ENCODE results near the gene ADAMTS9. TPM values are rescaled to one million over a fixed set of nuclear protein-coding genes. Genes with fewer than 3 reads are reported as not detected.

Gene ADAMTS9
- total RNA-seq, 1 donor from 2014 or later, result 58.3 TPM

GRCh38 chr3:64539451-64540196 lies 148.2 kb downstream of the ADAMTS9 start:
- peak; percentile 13 for DNase-seq (ENCODE audit: low read depth, low spot score)

DNA sequence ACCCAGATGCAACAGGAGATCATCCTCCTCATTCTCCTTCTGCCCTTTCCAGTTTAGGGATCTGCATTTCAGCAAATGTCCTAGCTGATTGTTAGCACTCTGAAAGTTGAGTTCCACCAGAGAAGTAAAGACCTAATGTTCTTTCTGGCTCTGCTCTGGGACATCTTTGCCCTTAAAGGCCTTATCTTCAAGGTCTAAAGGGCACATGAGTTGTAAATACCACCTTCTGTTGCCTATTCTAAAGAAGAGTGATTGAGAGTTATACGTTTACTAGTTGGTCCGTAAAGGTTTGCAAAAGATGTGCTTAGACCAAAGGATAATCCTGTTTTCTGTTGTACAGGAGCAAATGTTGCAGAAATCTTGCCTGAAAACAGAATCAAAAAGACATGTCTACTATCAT lies 151.6 kb downstream of the ADAMTS9 start:
- DNase-seq (ENCODE audit: low read depth, low spot score), result no peak

- peak; percentile 56 for DNase-seq (ENCODE audit: low read depth, low spot score)
These were observed 154.0 kb downstream of the ADAMTS9 start for GRCh38 chr3:64533617-64534317.

GRCh38 chr3:64530434-64531049 lies 157.3 kb downstream of the ADAMTS9 start:
- DNase-seq (ENCODE audit: low read depth, low spot score), result no peak

- no peak for DNase-seq (ENCODE audit: low read depth, low spot score)
These were observed 164.5 kb downstream of the ADAMTS9 start for GRCh38 chr3:64523324-64523723.

DNA sequence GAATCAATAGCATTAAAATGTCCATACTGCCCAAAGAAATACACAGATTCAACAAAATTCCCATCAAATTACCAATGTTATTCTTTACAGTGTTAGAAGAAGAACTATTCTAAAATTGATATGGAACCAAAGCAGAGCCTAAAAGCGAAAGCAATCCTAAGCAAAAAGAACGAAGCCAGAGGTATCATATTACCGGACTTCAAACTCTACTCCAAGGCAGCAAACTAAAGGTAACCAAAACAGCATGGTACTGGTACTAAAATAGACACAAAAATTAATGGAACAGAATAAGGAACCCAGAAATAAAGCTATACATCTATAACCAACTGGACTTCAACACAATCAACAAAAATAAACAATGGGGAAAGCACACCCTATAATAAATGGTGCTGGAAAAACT lies 167.5 kb downstream of the ADAMTS9 start:
- no peak for DNase-seq (ENCODE audit: low read depth, low spot score)

GRCh38 chr3:64518950-64519349 lies 168.8 kb downstream of the ADAMTS9 start:
- no peak for DNase-seq (ENCODE audit: low read depth, low spot score)

GRCh38 chr3:64518496-64518895 lies 169.3 kb downstream of the ADAMTS9 start:
- DNase-seq (ENCODE audit: low read depth, low spot score), result no peak

- no peak for DNase-seq (ENCODE audit: low read depth, low spot score)
These were observed 172.9 kb downstream of the ADAMTS9 start for GRCh38 chr3:64514889-64515288.

DNA sequence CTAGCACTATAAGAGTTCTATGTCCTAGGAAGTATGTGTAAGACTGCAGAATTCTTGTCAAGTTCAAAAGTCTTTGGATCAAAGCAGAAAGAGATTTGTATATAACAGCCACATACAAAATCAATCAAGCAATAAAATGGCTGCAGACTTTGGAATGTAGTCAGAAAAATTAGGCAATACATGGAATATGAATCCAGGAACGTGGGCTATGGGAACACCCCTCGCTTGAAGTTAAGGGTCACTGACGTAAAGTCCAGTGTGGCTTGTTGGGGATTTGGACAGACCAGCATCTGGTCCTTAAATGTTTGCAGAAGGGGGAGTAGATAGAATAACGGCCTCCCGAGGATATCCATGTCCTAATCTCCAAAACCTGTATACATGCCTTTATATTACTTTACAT lies 178.6 kb downstream of the ADAMTS9 start:
- no peak for DNase-seq (ENCODE audit: low read depth, low spot score)

DNA sequence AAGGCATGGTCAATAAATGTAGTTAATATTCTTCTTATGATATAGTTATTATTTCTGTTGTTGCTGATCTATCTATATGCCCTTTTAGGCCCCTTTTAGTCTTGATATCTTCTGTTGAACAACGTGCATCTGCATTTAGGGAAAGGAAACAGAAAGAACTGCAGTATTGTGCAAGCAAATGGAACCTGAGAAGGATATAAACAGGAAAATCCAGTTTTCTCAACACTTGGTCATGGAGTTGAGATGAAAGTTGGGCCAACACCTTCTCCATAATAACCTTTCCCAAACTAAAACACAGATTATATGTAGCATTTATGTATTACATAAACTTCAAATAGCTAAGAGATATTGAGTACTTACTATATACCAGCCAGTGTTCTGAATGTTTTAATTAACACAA lies 179.7 kb downstream of the ADAMTS9 start:
- DNase-seq (ENCODE audit: low read depth, low spot score), result no peak

DNA sequence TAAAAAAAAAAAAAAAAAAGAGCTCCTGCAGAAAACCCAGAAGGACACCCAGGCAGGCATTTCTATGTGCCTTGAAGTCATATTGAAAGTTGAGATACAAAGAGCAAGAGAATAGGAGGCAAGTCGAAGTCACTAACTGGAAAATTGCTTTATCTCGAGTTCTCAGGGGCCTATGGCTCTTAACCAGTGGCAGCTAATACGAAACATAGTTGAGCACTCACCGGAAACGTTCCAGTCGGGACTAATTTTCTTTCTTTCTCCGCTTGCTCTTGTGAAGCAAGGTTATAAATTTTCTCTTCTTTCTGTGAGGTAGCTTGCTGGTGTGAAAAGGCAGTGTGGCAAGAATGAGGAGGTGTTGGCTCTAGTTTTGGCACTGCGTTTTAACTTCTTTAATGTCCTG lies 181.5 kb downstream of the ADAMTS9 start:
- no peak for DNase-seq (ENCODE audit: low read depth, low spot score)

GRCh38 chr3:64505419-64505818 lies 182.4 kb downstream of the ADAMTS9 start:
- DNase-seq (ENCODE audit: low read depth, low spot score), result no peak

DNA sequence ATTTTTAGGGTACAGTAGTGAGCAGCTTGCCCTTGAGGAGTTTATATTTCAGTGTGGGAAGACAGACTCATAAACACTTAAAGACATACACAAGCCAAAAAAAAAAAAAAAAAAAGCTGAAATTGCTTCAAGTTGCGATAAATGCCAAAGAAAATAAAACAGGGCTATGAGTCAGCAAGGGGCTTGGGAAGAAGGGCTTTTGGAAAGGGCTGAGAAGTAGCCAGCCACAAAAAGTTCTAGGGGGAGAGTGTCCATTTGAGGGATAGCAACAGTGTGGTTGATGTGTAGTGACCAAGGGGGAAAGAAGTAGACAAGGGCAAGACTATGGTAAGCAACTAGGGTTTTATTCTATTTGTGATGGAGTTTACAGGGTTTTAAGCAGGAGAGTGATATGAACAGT lies 185.5 kb downstream of the ADAMTS9 start:
- no peak for DNase-seq (ENCODE audit: low read depth, low spot score)

DNA sequence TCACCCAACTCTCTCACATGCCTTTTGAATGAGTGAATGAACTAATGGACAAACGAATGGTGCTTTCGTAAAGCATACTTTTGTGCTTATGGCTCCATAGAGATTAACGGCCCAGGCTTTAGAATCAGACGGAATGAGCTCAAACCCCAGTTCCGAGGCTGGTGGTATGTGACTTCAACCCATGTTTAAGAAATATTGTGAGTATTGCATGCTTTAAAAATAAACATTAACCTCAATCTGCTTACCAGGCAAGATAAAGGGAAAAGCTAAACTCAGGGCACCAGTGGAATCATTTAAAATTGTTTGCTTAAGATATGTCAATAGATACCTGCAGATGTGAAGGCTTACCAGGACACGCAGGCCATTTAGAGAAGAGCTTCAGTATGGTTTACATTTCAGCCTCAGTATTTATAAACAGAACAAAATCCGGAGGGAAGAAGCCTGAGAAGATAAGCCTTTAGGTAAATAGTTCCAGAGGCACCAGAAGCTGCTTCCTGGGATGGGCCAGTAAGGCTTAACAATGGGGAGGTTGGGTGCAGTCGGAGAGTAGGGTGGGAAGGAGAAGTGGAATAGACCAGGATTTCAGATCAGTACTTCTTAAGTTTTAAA lies 186.4 kb downstream of the ADAMTS9 start:
- DNase-seq (ENCODE audit: low read depth, low spot score), result no peak

DNA sequence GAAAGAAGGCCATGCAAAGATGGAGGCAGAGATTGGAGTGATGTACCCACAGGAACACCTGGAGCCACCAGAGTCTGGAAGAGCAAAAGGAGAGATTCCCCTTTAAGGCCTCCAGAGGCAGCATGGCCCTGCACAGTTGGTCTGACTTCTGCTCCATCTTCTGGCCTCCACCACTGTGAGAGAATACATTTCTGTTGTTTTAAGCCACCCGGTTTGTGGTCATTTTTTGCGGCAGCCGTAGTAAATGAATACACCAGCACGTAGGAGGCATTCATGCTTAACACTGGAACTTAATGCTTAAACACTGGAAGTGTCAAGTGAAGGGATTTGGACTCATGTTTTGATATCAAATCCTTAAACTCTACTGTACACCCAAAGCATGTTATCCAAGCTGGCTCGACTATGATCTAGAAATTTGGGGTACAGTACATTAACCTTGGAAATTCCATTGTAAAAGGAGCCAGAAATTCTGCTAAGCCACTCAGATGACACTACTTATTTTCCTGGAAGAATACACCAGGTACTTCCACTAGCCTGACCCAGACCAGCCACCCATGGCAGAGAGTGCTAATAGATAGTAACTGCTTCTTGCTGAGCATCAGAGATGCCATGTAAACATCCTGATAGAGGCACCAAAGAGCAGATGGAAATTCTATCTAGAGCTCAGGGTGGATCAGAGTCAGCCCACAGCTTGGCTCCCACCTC lies 190.9 kb downstream of the ADAMTS9 start:
- DNase-seq (ENCODE audit: low read depth, low spot score), result no peak

DNA sequence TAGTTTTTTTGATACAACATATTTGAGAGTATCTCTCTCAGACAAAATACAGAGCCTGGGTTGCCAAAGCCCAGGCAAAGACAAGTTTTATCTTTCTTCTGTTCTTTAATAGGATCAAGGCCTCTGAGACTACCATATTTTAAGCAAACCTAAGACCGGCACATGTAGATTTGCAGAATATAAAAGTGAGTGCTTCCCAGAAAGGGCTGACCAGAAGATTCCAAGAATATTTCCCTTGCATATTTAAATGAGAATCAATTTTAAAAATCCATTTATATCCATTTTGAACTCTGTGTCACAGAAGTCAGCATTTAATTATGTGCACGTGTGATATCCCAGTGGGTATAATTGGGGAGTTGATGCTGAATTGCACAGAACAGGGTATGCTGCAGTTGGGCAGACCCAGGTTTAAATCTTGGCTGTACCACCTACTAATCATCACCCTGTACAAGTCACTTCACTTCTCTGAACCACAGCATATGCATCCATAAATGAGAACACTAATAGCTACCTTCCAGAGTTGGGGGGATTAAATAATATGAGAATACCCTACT lies 191.9 kb downstream of the ADAMTS9 start:
- DNase-seq (ENCODE audit: low read depth, low spot score), result no peak

- no peak for DNase-seq (ENCODE audit: low read depth, low spot score)
These were observed 192.5 kb downstream of the ADAMTS9 start for GRCh38 chr3:64495121-64495780.

DNA sequence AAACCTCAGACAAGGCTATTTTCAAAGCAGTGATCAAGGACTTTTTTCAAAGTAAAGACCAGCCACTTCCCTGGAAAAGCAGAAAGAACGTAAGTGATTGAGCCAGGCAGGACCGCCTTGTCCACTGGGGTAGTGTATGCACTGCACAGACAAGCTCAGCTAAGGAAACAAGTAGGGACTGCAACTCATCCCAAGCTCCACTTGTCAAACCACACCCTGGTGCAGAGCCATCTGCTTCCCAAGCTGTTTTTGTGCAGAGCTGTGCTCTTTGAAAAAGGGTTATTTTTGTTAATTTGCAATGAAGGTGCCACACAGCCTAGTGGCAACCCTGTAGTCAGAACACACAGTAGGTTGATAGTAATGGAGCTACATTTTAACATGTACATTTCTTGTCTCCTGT lies 193.3 kb downstream of the ADAMTS9 start:
- no peak for DNase-seq (ENCODE audit: low read depth, low spot score)

GRCh38 chr3:64493149-64493548 lies 194.7 kb downstream of the ADAMTS9 start:
- DNase-seq (ENCODE audit: low read depth, low spot score), result no peak

- DNase-seq (ENCODE audit: low read depth, low spot score), result no peak
These were observed 196.0 kb downstream of the ADAMTS9 start for GRCh38 chr3:64491843-64492242.

Measured in pulmonary artery endothelial cell (primary cell).